ENCODE results near the gene LRRFIP1.

LRRFIP1 gene

GRCh38 chr2:237623428-237624403, 3.7 kb upstream of the LRRFIP1 start:
- no peak for DNase-seq

DNA sequence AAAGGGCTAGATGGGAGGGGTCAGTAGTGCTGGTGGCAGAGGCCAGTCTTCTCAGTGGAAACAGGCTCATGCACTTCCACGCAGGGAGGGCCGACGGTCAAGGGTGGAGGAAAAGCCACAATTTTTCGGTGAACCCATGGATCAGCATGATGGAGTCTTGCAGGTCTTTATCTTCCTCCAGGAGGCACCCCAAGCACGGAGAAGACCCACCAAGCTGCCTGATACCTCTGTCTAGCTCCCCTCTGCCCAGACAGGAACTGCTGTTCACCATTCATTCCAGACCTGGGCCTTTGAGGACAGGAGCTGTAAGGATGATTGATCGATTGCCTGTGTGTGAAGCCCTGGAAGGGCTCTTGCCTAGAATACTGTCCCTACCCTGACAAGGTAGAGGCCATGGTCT, 2.8 kb upstream of the LRRFIP1 start:
- no peak for DNase-seq

- DNase-seq: no peak
These were observed 2.1 kb upstream of the LRRFIP1 start for GRCh38 chr2:237625216-237625705.

GRCh38 chr2:237625777-237626176, 1.6 kb upstream of the LRRFIP1 start:
- DNase-seq: no peak

DNA sequence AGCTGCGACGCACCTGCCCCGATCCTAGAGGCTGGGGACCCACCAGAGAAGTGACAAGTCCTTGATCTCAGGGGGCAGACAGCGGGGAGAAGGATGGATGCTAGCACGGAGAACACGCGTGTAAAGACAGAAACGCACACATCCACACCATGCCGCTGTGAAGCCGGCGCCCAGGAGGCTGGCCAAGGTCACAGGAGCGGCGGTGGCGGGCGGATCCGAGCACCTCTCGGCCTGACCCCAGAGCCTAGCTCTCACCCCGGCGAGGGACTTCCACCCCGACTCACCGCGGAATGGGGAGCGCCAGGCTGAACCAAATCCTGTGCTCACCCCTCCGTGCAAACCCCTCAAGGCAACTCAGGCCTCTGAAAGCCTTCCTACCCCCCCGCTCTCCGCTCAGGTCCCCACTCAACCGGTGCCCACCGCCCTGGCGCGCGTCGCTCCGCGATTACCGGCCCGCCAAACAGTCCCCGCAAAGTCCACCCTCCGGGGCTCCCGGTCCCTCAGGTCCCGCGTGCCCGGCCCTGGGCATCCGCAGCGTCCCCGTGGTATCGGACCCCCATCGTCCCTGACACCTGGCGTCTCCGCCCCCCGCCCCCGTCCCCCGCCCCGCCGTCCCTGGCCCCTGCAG, 460 bp upstream of the LRRFIP1 start:
- DNase-seq: no peak

- no peak for DNase-seq
These were observed 1.1 kb downstream of the LRRFIP1 start for GRCh38 chr2:237628247-237629187.

DNA sequence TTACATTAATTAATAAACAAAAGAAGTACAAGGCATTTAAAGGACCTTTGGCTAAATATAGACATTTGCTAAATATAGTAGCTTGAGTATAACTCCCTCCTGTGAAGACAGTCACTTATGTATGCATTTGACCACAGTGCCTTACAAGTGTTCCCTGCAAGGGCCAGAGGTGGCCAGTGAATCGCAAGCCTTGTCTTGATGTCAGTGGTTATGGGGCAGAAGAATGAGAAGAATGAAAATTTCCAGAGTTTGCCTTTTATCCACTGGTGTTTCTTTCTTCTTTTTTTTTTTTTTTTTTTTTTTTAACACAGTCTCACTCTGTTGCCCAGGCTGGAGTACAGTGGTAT, 1.8 kb downstream of the LRRFIP1 start:
- no peak for DNase-seq

DNA sequence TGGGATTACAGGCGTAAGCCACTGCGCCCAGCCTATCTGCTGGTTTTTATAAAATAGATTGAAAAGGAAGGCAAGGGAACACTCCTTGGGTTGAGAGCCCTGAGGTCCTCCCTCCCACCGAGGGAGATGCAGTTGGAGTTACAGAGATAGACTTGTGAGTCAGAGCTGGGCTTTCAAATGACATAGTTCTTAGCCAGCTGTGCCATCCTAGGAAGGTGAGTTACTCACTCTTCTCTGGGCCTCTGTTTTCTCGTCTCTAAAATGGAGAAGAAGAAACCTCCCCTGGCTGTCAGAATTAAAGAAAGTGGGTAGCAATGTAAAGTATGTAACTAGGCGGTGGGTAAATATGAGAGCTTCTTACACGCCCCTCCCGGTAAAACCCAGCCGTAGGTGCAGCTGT, 2.4 kb downstream of the LRRFIP1 start:
- DNase-seq: no peak

GRCh38 chr2:237630216-237631000, 3.0 kb downstream of the LRRFIP1 start:
- DNase-seq: no peak

DNA sequence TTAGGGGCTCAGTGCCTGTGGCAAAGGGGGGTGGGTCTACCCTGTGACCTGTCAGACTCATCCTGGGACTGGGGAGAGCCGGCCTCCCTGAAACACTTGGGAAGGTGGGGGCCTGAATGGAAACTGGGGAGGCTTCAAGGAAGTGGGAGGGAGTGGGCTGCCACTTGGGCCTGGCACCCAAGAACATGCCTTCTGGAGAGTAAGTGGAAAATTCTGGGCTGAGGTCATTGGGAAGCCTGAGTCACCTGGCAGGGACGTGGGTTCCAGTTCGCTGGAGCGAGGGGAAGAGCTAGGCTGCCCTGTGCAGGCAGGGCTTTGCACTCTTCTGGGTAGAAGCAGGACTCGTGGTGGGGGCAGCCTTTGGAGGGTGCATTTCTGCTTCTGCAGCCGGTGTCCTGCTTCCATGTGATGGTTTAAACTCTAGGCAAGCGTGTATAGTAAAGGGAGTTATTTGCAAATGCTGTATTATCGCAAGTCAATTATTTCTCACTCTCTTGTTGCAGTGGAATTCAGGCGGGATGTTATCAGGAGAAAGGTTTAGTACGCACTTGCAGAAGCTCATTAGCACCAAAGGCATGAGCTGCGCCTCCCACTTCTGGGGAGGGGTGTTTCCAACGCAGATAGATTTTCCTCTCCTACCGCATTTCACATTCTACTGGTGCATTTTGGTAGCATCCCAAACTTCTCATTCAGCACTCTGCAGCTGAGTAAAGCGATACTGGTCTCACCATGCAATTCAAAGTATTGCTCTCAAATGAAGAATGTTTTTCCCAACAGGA, 3.8 kb downstream of the LRRFIP1 start:
- DNase-seq: no peak

DNA sequence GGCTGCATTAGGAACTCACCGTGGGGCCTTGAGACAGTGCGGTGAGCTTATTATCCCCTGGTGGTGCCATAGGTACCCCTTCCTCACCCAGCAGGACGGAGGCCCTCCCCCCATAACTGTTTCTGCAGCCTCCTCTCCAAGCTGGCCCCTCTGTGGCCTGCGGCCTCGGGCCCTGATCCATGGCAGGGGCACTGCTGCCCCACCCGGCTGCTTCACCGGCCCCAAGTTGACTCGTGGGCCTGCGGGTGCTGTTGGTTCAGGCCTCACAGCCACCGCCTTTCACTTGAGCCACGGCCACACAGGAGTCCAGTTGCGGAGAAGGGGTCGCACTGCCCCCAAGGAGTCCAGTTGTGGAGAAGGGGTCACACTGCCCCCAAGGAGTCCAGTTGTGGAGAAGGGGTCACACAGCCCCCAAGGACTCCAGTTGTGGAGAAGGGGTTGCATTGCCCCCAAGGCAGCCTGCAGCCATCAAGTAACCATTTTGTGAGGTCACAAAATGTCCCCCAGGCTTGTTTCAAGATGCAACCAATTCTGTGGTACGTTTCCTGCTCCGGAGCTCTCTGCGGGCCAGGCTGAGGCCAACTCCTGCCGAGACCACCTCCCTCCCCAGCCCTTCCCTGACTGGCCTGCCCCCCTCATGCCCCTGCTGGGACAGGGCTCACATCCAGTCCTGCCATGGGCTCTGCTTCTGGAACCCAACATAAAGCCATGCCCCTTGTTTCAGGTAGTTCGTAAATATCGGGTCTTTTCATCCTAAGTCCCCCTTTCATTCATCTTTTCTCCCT, 4.6 kb downstream of the LRRFIP1 start:
- DNase-seq: no peak

GRCh38 chr2:237633061-237633561, 5.7 kb downstream of the LRRFIP1 start:
- DNase-seq: no peak

- DNase-seq: no peak
These were observed 9.2 kb downstream of the LRRFIP1 start for GRCh38 chr2:237636578-237636977.

DNA sequence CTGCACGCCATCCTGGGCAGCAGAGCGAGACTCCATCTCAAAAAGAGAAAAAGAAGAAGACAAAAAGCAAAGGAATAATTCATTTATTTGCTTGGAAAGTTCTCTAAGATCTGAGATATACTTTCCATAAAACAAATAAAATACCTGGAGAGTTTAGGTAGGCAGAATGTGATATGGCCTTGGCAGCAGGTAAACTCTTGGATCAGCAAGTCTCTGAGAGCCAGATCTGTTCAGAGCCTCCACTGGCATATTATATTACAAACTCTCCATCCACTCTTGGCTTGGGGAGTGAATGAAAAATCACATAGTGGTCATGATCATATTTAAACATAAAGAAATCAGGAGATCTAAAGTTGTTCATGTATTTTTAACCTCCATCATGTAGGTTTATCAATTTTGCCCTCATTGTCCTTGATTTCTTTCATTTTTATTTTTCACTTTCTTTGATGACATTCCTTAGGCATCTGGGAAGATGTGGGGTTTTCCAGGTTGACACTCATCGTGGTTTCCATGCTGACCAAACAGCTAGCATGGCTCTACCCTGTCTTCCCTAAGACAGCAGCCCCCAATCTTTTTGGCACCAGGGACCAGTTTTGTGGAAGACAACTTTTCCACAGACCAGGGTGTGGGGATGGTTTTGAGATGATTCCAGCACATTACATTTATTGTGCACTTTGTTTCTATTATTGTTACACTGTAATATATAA, 10.2 kb downstream of the LRRFIP1 start:
- no peak for DNase-seq

- no peak for DNase-seq
These were observed 10.8 kb downstream of the LRRFIP1 start for GRCh38 chr2:237638176-237638575.

- no peak for DNase-seq
These were observed 11.9 kb downstream of the LRRFIP1 start for GRCh38 chr2:237639052-237639835.

GRCh38 chr2:237639836-237640220, 12.4 kb downstream of the LRRFIP1 start:
- no peak for DNase-seq

DNA sequence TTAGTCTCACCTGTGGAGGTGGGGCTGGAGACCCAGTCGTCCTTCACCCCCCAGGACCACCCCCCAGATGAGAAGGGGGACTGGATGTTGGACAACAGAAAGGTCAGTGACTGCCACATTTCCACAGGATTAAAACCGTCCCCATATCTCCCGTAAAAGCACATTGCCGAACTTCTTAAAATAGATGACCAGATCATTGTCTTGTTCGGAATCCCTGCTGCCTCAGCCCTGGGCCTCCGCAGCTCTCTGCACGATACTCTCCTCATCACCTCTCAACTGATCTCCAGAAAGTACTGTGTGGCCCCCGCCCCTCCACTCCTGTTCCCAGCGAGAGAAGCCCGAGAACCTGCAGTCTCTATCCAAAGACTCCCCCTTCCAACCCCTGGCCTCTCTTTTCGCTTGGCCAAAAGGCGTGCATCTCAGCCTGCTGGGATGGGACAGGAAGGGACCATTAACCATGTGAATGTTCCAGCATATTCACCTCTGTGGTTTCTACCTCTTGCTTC, 13.2 kb downstream of the LRRFIP1 start:
- DNase-seq: no peak
